ENCODE measurements around the gene NECAP2.

The NECAP2 gene

DNA sequence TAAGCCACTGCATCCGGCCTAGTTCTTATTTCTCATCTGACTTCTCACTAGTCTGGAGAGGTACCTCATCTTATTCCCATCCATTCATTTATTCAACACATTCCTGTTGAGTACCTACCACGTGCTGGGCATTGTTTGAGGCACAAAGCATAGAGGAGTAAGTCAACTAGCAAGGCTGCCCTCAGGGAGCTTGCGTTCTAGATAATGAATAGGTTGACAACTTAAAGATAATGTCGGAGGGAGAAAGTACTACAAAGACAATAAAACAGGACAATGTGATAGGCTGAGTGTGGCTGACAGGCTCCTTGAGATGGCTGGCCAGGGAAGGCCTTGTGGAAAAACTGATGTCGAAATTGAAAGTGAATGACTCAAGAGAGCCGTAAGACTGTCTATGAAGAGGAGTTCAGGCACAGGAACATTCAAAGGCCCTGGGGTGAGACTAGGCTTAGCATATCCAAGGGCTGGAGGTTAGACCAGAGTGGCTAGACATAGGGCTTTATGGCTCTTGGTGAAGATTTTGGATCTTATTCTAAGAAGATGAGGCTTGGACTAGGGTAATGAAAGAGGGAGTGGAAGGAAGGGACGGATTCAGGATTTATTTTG, 21.6 kb upstream of the NECAP2 start:
- peak overlapping the region; percentile 16 to 45 for H3K4me3 Mint-ChIP-seq
- no peak for ATAC-seq
- no peak for DNase-seq
- peak overlapping the region; percentile 61 to 77 for H3K27ac Mint-ChIP-seq
- H3K9me3 Mint-ChIP-seq, result peaks cover 6 to 8% of the 10 kb centered on the region in 2 donors
- H3K27me3 Mint-ChIP-seq, result no peaks in the 10 kb centered on the region
- H3K4me1 Mint-ChIP-seq, result peaks cover 43% of the 10 kb centered on the region

DNA sequence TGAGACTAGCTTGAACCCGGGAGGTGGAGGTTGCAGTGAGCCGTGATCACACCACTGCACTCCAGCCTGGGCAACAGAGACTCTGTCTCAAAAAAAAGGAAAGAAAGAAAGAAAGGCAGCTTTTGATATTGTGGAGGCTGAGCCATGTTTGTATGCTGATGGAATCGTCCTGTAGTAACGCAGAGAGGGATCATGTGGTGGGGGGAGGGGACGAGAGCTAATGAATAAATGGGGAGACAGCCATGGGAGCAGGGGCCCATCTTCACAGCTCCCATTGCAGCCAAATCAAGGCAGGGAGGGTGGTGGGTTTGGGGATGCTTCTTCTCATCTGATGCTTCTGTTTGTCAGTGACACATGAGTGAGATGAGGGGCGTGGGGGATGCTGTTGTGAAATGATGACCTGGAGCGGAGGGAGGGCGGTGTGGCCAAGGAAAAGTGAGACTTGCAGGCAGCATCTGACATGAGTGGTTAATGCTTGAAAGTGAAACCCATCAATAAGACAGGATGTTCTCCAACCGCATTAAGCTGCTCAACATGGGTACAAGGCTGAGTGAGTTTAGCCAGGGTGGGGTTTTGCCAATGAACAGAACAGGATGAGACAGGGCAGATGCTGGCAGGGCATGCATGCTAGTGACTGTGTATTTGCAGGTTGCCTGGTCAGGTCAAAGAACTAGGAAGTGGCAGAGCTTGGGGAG, 20.0 kb upstream of the NECAP2 start:
- H3K4me3 Mint-ChIP-seq, result peak overlapping the region; percentile 71 to 73
- H3K27me3 Mint-ChIP-seq, result no peaks in the 10 kb centered on the region
- peaks cover 46% of the 10 kb centered on the region for H3K4me1 Mint-ChIP-seq
- peak; percentile 98 for ATAC-seq
- peaks cover 6 to 8% of the 10 kb centered on the region in 2 donors for H3K9me3 Mint-ChIP-seq
- peak overlapping the region; percentile 83 to 92 for H3K27ac Mint-ChIP-seq
- DNase-seq, result peak; percentile 56 to 80

- Mint-ChIP-seq H3K4me3 (peak overlapping the region; percentile 71 to 73), H3K9me3 (peaks cover 6 to 8% of the 10 kb centered on the region in 2 donors)
Observed at GRCh38 chr1:16421201-16421600, 19.3 kb upstream of the NECAP2 start.

GRCh38 chr1:16422041-16422440, 18.5 kb upstream of the NECAP2 start:
- ATAC-seq, result no peak
- Mint-ChIP-seq H3K9me3 (peaks cover 6 to 8% of the 10 kb centered on the region in 2 donors), H3K4me3 (no peak overlapping the region), H3K27ac (no peak overlapping the region), H3K27me3 (no peaks in the 10 kb centered on the region), H3K4me1 (peaks cover 47% of the 10 kb centered on the region)
- DNase-seq, result no peak

More at GRCh38 chr1:16421201-16421600, 19.3 kb upstream of the NECAP2 start:
- peak overlapping the region; percentile 55 to 61 for H3K27ac Mint-ChIP-seq
- ATAC-seq, result peak; percentile 41
- peaks cover 47% of the 10 kb centered on the region for H3K4me1 Mint-ChIP-seq
- no peaks in the 10 kb centered on the region for H3K27me3 Mint-ChIP-seq
- no peak for DNase-seq

- ATAC-seq, result no peak
- Mint-ChIP-seq H3K27ac (peak overlapping the region in 1 of 2 donors; percentile 19), H3K4me3 (no peak overlapping the region), H3K4me1 (peaks cover 21% of the 10 kb centered on the region), H3K27me3 (no peaks in the 10 kb centered on the region), H3K9me3 (no peaks in the 10 kb centered on the region)
- DNase-seq, result no peak
Observed at GRCh38 chr1:16425125-16426025, 15.1 kb upstream of the NECAP2 start.

DNA sequence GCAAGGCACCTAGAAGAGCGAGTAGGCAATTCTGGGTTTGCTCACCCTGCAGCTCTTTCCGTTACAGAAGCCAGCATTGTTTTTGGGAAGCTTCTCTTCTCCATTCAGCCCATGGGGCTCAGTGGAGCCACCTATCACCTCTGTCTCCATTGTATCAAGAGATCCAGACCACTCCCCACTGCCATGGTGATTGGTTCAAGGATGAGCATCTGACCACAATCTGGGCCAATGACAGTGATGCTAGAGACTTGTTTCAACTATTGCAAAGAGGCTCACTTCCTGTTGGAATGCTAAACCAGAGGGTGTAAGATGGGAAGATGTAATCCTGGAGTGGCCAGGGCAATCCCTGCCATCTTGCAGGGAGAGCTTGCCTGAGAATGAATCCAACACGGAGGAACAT, 9.9 kb upstream of the NECAP2 start:
- DNase-seq (no peak), ATAC-seq (no peak)
- Mint-ChIP-seq H3K4me1 (peaks cover under 1% of the 10 kb centered on the region), H3K9me3 (no peaks in the 10 kb centered on the region), H3K4me3 (no peak overlapping the region), H3K27ac (no peak overlapping the region), H3K27me3 (peaks cover 7% of the 10 kb centered on the region)

- DNase-seq (no peak), ATAC-seq (no peak)
- peaks cover 7% of the 10 kb centered on the region for H3K27me3 Mint-ChIP-seq
- H3K9me3 Mint-ChIP-seq, result no peaks in the 10 kb centered on the region
- no peak overlapping the region for H3K27ac Mint-ChIP-seq
- no peak overlapping the region for H3K4me3 Mint-ChIP-seq
- peaks cover 6% of the 10 kb centered on the region for H3K4me1 Mint-ChIP-seq
Observed at GRCh38 chr1:16433030-16433429, 7.5 kb upstream of the NECAP2 start.

DNA sequence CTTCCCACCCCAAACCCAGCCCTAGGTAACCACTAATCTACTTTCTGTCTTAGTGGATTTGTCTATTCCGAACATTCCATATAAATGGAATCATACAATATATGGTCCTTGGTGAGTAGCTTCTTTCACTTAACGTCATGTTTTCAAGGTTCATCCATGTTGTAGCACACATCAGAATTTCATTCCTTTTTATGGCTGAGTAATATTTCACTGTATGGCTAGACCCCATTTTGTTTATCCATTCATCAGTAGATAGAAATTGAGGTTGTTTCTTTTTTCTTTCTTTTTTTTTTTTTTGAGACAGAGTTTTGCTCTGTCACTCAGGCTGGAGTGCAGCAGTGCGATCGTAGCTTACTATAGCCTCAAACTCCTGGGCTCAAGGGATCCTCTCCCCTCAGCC, 6.5 kb upstream of the NECAP2 start:
- no peak overlapping the region for H3K4me3 Mint-ChIP-seq
- peaks cover 7% of the 10 kb centered on the region for H3K27me3 Mint-ChIP-seq
- ATAC-seq (no peak), DNase-seq (no peak)
- peaks cover 6% of the 10 kb centered on the region for H3K4me1 Mint-ChIP-seq
- H3K27ac Mint-ChIP-seq, result no peak overlapping the region
- H3K9me3 Mint-ChIP-seq, result no peaks in the 10 kb centered on the region

DNA sequence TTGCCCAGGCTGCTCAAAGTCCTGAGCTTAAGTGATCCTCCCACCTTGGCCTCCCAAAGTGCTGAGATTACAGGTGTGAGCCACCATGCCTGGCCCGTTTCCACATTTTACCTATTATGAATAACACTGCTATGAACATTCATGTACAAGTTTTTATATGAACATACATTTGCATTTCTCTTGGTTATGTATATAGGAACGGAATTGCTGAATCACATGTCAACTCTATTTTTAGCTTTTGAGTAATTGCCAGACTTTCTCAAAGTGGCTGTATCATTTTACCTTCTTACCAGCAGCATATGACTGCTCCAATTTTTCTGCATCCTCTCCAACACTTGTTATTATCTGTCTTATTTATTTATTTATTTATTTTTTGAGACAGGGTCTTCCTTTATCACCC, 6.0 kb upstream of the NECAP2 start:
- Mint-ChIP-seq H3K4me3 (no peak overlapping the region), H3K27me3 (peaks cover 7% of the 10 kb centered on the region), H3K4me1 (peaks cover 6% of the 10 kb centered on the region), H3K27ac (no peak overlapping the region), H3K9me3 (no peaks in the 10 kb centered on the region)
- ATAC-seq (no peak), DNase-seq (no peak)

DNA sequence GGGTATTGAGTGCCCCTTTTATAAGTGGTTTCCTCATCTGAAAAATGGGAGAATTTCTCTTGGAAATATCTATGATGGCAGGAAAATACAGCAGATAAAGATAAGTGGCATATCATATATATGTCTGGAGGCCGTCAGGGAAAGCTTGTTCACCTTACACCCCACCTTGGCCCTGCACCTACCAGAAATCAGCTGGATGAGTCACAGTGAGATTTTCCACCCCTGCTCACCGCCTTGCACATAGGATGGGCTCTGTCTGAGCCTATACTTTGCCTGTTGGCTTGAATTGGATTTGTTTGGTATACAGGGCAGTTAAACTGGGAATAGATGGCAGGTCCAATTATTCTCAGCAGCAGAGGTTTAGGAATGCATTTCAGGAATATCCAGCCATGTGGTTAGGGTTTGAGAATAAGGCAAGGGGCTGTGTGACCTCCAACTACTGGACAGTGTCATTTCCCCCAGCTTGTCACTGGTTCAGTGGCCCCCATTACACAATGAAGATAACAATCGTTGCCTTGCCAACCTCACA, 3.5 kb upstream of the NECAP2 start, which contains the start of gene SPATA21:
Gene SPATA21 (minus strand): TSS at position 479 of the 529 bp plus-strand sequence. CDS start 6,053 bp downstream, outside the sequence.
- Mint-ChIP-seq H3K9me3 (no peaks in the 10 kb centered on the region), H3K27me3 (peaks cover 7% of the 10 kb centered on the region), H3K27ac (no peak within 1 kb of the TSS), H3K4me1 (peaks cover 21% of the 10 kb centered on the region), H3K4me3 (no peak within 1 kb of the TSS)
- DNase-seq (no peak), ATAC-seq (no peak)

DNA sequence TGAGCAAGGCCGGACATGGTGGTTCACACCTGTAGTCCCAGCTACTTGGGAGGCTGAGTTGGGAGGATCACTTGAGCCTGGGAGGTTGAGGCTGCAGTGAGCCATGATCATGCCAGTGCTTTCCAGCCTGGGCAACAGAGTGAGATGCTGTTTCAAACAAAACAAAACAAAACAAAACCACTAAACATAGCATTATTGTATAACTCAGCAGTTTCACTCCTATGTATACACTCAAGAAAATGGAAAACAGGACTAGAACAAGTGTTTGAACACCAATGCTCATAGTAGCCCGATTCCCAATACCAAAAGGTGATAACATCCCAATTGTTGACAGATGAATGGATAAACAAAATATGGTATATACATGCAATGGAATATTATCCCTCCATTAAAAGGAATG, 2.0 kb upstream of the NECAP2 start:
- H3K9me3 Mint-ChIP-seq, result no peaks in the 10 kb centered on the region
- H3K27ac Mint-ChIP-seq, result no peak overlapping the region
- peaks cover 36% of the 10 kb centered on the region for H3K4me1 Mint-ChIP-seq
- ATAC-seq, result no peak
- no peak overlapping the region for H3K4me3 Mint-ChIP-seq
- peaks cover 2% of the 10 kb centered on the region for H3K27me3 Mint-ChIP-seq
- no peak for DNase-seq

- no peak overlapping the region for H3K27ac Mint-ChIP-seq
- ATAC-seq, result no peak
Observed at GRCh38 chr1:16438924-16439323, 1.6 kb upstream of the NECAP2 start.

GRCh38 chr1:16440131-16440469, 424 bp upstream of the NECAP2 start:
- Mint-ChIP-seq H3K4me3 (peak overlapping the region; percentile 85 to 96), H3K4me1 (peaks cover 47% of the 10 kb centered on the region), H3K27ac (peak overlapping the region; percentile 92 to 96), H3K9me3 (no peaks in the 10 kb centered on the region), H3K27me3 (no peaks in the 10 kb centered on the region)
- no peak for DNase-seq
- ATAC-seq, result peak; percentile 53

More at GRCh38 chr1:16438924-16439323, 1.6 kb upstream of the NECAP2 start:
- DNase-seq, result no peak
- Mint-ChIP-seq H3K4me1 (peaks cover 39% of the 10 kb centered on the region), H3K4me3 (no peak overlapping the region), H3K9me3 (no peaks in the 10 kb centered on the region), H3K27me3 (no peaks in the 10 kb centered on the region)

DNA sequence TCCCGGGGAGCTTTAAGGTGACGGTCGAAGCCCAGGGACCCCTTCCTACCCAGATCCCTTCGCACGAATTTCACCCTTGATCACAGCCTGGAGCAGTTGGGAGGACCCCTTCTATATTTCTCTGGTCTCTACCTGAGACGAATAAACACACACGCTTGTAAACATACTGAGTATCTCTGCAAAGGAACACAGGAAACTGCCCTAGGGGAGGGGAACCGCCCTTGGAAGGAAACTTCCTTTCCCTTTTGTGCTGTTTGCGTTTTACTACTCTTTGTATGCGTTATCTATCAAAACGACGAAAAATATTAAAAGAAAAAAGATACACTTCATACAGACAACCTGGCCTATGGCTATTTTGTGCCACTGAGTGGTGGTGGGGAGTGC, 750 bp downstream of the NECAP2 start:
- Mint-ChIP-seq H3K27me3 (no peaks in the 10 kb centered on the region), H3K9me3 (no peaks in the 10 kb centered on the region), H3K27ac (peak overlapping the region; percentile 92 to 96), H3K4me3 (peak overlapping the region; percentile 85 to 96), H3K4me1 (peaks cover 47% of the 10 kb centered on the region)
- peak; percentile 34 for ATAC-seq
- DNase-seq, result no peak

DNA sequence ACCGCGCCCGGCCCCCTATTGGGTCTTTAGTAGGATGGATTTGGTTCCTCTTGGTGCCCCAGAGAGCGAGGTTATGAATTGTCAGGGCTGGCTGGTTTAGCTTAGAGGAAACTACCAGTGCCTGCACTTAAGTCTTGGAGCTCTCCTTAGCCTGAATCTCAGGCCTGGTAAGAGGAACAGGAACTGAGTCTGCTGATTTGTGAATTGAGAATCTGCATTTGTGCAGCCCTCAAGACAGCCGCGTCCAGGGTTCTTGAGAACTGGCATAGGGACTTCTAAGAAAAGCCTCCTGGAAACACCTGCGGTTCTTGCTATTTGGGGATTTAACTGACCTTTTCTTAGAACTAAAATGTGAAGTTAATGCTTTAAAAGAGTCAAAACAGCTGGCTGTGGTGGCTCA, 1.7 kb downstream of the NECAP2 start:
- peak overlapping the region; percentile 85 to 96 for H3K4me3 Mint-ChIP-seq
- no peaks in the 10 kb centered on the region for H3K27me3 Mint-ChIP-seq
- H3K9me3 Mint-ChIP-seq, result no peaks in the 10 kb centered on the region
- ATAC-seq (no peak), DNase-seq (no peak)
- peaks cover 42% of the 10 kb centered on the region for H3K4me1 Mint-ChIP-seq
- H3K27ac Mint-ChIP-seq, result peak overlapping the region; percentile 76 to 85
